Measurements from ENCODE around the gene FUS. TPM values are rescaled to one million over a fixed set of nuclear protein-coding genes. Genes with fewer than 3 reads are reported as not detected.

Gene FUS
- total and polyA plus RNA-seq, 2 of the 13 experiments (the other 11 are each of a cell fraction or from before 2014, with no cell fraction given) = 68.1 to 168 TPM

DNA sequence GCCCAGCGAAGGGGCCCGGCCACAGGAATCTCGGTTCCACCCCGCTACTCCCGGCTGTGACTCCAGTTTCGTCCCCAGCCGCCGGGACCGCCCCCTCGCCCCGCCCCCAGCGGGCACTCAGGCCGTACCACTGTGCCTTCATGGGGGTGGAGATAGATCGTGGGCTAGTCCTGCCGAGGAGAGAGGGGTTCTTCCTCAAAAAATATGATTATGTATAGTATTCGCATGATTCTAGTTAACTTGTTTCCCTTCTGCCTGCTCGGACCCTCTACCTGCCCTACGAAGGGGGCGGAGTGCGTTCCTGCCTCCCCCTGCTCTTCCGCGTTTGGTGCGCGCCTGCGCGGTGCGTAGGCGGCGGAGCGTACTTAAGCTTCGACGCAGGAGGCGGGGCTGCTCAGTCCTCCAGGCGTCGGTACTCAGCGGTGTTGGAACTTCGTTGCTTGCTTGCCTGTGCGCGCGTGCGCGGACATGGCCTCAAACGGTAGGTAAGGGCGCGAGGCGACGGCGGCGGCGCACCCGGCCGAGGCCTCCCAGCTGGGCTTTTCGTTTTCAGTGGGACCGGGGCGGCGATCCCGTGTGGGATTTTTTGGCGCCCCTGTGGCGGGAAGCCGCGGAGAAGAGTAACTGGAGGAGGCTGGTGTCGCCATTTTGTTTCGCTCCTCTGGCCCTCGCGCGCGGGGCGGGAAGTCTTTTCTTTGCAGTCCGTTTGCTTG is at the start of gene FUS (continued):
- TF ChIP-seq, protein P1, sequence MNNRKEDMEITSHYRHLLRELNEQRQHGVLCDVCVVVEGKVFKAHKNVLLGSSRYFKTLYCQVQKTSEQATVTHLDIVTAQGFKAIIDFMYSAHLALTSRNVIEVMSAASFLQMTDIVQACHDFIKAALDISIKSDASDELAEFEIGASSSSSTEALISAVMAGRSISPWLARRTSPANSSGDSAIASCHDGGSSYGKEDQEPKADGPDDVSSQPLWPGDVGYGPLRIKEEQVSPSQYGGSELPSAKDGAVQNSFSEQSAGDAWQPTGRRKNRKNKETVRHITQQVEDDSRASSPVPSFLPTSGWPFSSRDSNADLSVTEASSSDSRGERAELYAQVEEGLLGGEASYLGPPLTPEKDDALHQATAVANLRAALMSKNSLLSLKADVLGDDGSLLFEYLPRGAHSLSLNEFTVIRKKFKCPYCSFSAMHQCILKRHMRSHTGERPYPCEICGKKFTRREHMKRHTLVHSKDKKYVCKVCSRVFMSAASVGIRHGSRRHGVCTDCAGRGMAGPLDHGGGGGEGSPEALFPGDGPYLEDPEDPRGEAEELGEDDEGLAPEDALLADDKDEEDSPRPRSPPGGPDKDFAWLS (CRISPR knock-in tag; IDR thresholded peaks at IDR 0.05; ENCODE audit: borderline replicate concordance) = no peak
- TF ChIP-seq ZNF30 (CRISPR knock-in tag; IDR thresholded peaks at IDR 0.05) (0 out of 2 replicates have a peak, but pooled peaks have one; percentile 96), ZNF234 (CRISPR knock-in tag; conservative IDR thresholded peaks at IDR 0.05) (peak; percentile 97), MAX (IDR thresholded peaks at IDR 0.05) (peak; percentile 65; the same call in 1 of the 2 replicates), TOPORS (CRISPR knock-in tag; IDR thresholded peaks at IDR 0.05) (peak; percentile 98), BRF2 (CRISPR knock-in tag; IDR thresholded peaks at IDR 0.05) (peak; percentile 64; the same call in 1 of the 2 replicates), ZNF766 (CRISPR knock-in tag; IDR thresholded peaks at IDR 0.05; ENCODE audit: borderline replicate concordance) (peak; percentile 60; the same call in 1 of the 2 replicates), SETDB1 (CRISPR knock-in tag; IDR thresholded peaks at IDR 0.05; ENCODE audit: borderline replicate concordance) (no peak), ZNF589 (CRISPR knock-in tag; conservative IDR thresholded peaks at IDR 0.05) (peak; percentile 94), FOXO1 (CRISPR knock-in tag; IDR thresholded peaks at IDR 0.05) (peak; percentile 88), POLR2A (IDR thresholded peaks at IDR 0.05; ENCODE audit: insufficient read depth in 1 of 2, low read depth in 2 of 2, low read length in 2 of 2) (peak; percentile 99 to 100), ZSCAN25 (CRISPR knock-in tag; IDR thresholded peaks at IDR 0.05) (peak; percentile 90), SIX1 (CRISPR knock-in tag; IDR thresholded peaks at IDR 0.05; ENCODE audit: borderline replicate concordance) (no peak), CHD2 (IDR thresholded peaks at IDR 0.05; ENCODE audit: low read depth, low read length) (peak; percentile 11; the same call in 1 of the 2 replicates)
- TF ChIP-seq, protein P2, sequence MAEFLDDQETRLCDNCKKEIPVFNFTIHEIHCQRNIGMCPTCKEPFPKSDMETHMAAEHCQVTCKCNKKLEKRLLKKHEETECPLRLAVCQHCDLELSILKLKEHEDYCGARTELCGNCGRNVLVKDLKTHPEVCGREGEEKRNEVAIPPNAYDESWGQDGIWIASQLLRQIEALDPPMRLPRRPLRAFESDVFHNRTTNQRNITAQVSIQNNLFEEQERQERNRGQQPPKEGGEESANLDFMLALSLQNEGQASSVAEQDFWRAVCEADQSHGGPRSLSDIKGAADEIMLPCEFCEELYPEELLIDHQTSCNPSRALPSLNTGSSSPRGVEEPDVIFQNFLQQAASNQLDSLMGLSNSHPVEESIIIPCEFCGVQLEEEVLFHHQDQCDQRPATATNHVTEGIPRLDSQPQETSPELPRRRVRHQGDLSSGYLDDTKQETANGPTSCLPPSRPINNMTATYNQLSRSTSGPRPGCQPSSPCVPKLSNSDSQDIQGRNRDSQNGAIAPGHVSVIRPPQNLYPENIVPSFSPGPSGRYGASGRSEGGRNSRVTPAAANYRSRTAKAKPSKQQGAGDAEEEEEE (CRISPR knock-in tag; IDR thresholded peaks at IDR 0.05; ENCODE audit: borderline replicate concordance) = no peak
- TF ChIP-seq, protein P3, sequence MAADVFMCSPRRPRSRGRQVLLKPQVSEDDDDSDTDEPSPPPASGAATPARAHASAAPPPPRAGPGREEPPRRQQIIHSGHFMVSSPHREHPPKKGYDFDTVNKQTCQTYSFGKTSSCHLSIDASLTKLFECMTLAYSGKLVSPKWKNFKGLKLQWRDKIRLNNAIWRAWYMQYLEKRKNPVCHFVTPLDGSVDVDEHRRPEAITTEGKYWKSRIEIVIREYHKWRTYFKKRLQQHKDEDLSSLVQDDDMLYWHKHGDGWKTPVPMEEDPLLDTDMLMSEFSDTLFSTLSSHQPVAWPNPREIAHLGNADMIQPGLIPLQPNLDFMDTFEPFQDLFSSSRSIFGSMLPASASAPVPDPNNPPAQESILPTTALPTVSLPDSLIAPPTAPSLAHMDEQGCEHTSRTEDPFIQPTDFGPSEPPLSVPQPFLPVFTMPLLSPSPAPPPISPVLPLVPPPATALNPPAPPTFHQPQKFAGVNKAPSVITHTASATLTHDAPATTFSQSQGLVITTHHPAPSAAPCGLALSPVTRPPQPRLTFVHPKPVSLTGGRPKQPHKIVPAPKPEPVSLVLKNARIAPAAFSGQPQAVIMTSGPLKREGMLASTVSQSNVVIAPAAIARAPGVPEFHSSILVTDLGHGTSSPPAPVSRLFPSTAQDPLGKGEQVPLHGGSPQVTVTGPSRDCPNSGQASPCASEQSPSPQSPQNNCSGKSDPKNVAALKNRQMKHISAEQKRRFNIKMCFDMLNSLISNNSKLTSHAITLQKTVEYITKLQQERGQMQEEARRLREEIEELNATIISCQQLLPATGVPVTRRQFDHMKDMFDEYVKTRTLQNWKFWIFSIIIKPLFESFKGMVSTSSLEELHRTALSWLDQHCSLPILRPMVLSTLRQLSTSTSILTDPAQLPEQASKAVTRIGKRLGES (CRISPR knock-in tag; IDR thresholded peaks at IDR 0.05; ENCODE audit: borderline replicate concordance) = 0 out of 2 replicates have a peak, but pooled peaks have one; percentile 88
- TF ChIP-seq, protein P4, sequence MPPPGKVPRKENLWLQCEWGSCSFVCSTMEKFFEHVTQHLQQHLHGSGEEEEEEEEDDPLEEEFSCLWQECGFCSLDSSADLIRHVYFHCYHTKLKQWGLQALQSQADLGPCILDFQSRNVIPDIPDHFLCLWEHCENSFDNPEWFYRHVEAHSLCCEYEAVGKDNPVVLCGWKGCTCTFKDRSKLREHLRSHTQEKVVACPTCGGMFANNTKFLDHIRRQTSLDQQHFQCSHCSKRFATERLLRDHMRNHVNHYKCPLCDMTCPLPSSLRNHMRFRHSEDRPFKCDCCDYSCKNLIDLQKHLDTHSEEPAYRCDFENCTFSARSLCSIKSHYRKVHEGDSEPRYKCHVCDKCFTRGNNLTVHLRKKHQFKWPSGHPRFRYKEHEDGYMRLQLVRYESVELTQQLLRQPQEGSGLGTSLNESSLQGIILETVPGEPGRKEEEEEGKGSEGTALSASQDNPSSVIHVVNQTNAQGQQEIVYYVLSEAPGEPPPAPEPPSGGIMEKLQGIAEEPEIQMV (CRISPR knock-in tag; IDR thresholded peaks at IDR 0.05; ENCODE audit: low read depth) = no peak; the same call in none of the 2 replicates

Measured in HepG2 (cell line).